ENCODE data around the gene TTC21A. TPM values are rescaled to one million over a fixed set of nuclear protein-coding genes. Genes with fewer than 3 reads are reported as not detected.

Gene TTC21A
- total RNA-seq, 1 experiment from 2014 or later, result 1.7 TPM

DNA sequence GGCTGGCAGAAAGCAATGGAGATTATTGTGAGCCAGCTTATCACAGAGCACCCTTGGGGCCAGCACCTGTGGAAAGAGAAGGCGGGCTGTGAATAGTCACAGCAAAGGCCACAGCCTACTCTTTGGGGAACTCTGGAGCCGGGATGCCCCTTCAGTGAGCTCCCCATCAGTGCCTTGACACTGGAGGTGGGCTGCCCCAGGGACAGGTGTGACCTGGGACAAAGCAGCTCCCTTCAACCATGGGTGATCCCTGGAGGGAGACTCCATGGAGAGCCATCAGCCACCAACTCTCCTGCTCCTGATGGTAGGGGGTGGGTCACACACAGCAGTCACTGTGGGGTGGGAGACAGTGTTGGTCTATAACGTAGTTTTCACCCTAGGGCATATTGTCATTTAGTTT is 5.8 kb downstream of the TTC21A start:
- Histone ChIP-seq H2BK12ac (ENCODE audit: insufficient read length, low read depth, low read length) (no peak overlapping the region), H3K4me2 (ENCODE audit: insufficient read depth, insufficient read length, low read length) (no peak overlapping the region), H3K27me3 (ENCODE audit: insufficient read depth, low read length) (0 out of 2 replicates have a peak, but pooled peaks cover 4% of the 10 kb centered on the region), H3K27ac (ENCODE audit: insufficient read length, low read depth, low read length) (no peak overlapping the region), H3T11ph (ENCODE audit: low read length) (no peak overlapping the region), H4K5ac (ENCODE audit: insufficient read length, low read depth, low read length) (no peak overlapping the region), H2BK5ac (ENCODE audit: insufficient read length, low read length) (no peak overlapping the region), H3K79me1 (ENCODE audit: insufficient read depth, low read depth, low read length, poor library complexity, severe bottlenecking) (no peaks in the 10 kb centered on the region), H4K8ac (replicated peaks; ENCODE audit: insufficient read length, low read depth, low read length) (no peak overlapping the region), H2AFZ (ENCODE audit: low read length) (no peak overlapping the region), H3K4ac (ENCODE audit: low read depth, low read length) (no peak overlapping the region), H4K91ac (ENCODE audit: insufficient read length, low read depth, low read length) (no peak overlapping the region), H3K9ac (ENCODE audit: extremely low read depth, insufficient read length, low read length) (no peak overlapping the region), H3K79me2 (ENCODE audit: insufficient read depth, low read length) (no peaks in the 10 kb centered on the region), H3K14ac (ENCODE audit: insufficient read depth, low read length) (no peak overlapping the region; the same call in 1 of the 2 replicates), H3K56ac (ENCODE audit: insufficient read length, low read depth, low read length) (no peak overlapping the region), H2BK20ac (ENCODE audit: low read depth, low read length, poor library complexity, severe bottlenecking) (no peak overlapping the region), H3K4me1 (ENCODE audit: insufficient read depth, low read length) (no peaks in the 10 kb centered on the region), H3K18ac (ENCODE audit: insufficient read length, low read depth, low read length) (no peak overlapping the region), H4K20me1 (ENCODE audit: control insufficient read depth, insufficient read depth, insufficient read length) (no peaks in the 10 kb centered on the region), H3K23ac (ENCODE audit: insufficient read length, low read depth, low read length) (no peak overlapping the region), H3K9me3 (ENCODE audit: control insufficient read depth, low read depth, low read length) (no peaks in the 10 kb centered on the region), H2BK15ac (ENCODE audit: low read depth, low read length) (no peak overlapping the region), H2BK120ac (ENCODE audit: low read depth, low read length, poor library complexity, severe bottlenecking) (no peak overlapping the region), H3K23me2 (ENCODE audit: insufficient read length, low read depth, low read length, poor library complexity, severe bottlenecking) (no peaks in the 10 kb centered on the region), H2AK5ac (ENCODE audit: insufficient read length, low read length) (no peak overlapping the region)
- Mint-ChIP-seq H3K4me3 (no peak overlapping the region), H3K27ac (no peak overlapping the region), H3K36me3 (ENCODE audit: insufficient read depth in 1 of 3, low read depth in 3 of 3) (no peaks in the 10 kb centered on the region), H3K27me3 (ENCODE audit: low read depth) (peaks cover 8% of the 10 kb centered on the region), H3K4me1 (peaks cover 2 to 5% of the 10 kb centered on the region in 2 experiments), H3K9me3 (no peaks in the 10 kb centered on the region)
- TF ChIP-seq, protein P1, sequence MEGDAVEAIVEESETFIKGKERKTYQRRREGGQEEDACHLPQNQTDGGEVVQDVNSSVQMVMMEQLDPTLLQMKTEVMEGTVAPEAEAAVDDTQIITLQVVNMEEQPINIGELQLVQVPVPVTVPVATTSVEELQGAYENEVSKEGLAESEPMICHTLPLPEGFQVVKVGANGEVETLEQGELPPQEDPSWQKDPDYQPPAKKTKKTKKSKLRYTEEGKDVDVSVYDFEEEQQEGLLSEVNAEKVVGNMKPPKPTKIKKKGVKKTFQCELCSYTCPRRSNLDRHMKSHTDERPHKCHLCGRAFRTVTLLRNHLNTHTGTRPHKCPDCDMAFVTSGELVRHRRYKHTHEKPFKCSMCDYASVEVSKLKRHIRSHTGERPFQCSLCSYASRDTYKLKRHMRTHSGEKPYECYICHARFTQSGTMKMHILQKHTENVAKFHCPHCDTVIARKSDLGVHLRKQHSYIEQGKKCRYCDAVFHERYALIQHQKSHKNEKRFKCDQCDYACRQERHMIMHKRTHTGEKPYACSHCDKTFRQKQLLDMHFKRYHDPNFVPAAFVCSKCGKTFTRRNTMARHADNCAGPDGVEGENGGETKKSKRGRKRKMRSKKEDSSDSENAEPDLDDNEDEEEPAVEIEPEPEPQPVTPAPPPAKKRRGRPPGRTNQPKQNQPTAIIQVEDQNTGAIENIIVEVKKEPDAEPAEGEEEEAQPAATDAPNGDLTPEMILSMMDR (conservative IDR thresholded peaks at IDR 0.05), result no peak
- no peak for DNase-seq
- no CpG with 5 or more reads among the region's 3 CpGs for WGBS (ENCODE audit: extremely low coverage, insufficient read length, low lambda C conversion rate)
